Activated naive CD8-positive, alpha-beta T cell treated with anti-CD3 and anti-CD28 coated beads, Interleukin-2, amount 10 ng/mL, durations not matched to agents 7 days and 5 days (primary cell): ENCODE results near the gene UBE2V1. TPM values are rescaled to one million over a fixed set of nuclear protein-coding genes. Genes with fewer than 3 reads are reported as not detected.
"Not testable (repeated sequence)": the region's sequence is repeated elsewhere in the genome, so short reads cannot be mapped to it uniquely, and the experiment has no call there.

Experiments used
- ATAC-seq: fragments of 150-1000 bp; cut with Tn5 transposase; one replicate; pipeline ENCODE4 v1.10.0; 2021; ENCODE audit warnings: low read depth, moderate library complexity
- POLR2A ChIA-PET: fragments of 350-600 bp; sonication (Branson Sonifier 250); formaldehyde crosslinking; loops from one replicate; lab custom pipeline; 2021; ENCODE audit warnings: antibody characterized with exemption; lab: Charles Lee
- DNase-seq: peaks from one replicate; pipeline ENCODE4 v3.0.0; 2021
- H3K27ac Mint-ChIP-seq: one replicate; pipeline ENCODE4 v1.8.0; 2022; ENCODE audit warnings: mild to moderate bottlenecking, mixed read lengths
- H3K27me3 Mint-ChIP-seq: one replicate; pipeline ENCODE4 v1.8.0; 2022; ENCODE audit warnings: mild to moderate bottlenecking, moderate library complexity, mixed read lengths
- H3K36me3 Mint-ChIP-seq: one replicate; pipeline ENCODE4 v1.8.0; 2021; ENCODE audit warnings: mild to moderate bottlenecking, mixed read lengths
- H3K4me1 Mint-ChIP-seq: one replicate; pipeline ENCODE4 v1.8.0; 2021; ENCODE audit warnings: mixed read lengths
- H3K4me3 Mint-ChIP-seq: one replicate; pipeline ENCODE4 v1.8.0; 2022; ENCODE audit warnings: mild to moderate bottlenecking, moderate library complexity, mixed read lengths
- H3K9me3 Mint-ChIP-seq: one replicate; pipeline ENCODE4 v1.8.0; 2021; ENCODE audit warnings: mixed read lengths
- total RNA-seq, 2 experiments: library from RNA; stranded (reverse); gene quantifications; one replicate each; pipeline ENCODE4 v1.2.3, GENCODE V29; 2021

UBE2V1 gene
- total RNA-seq, 2 experiments from 2014 or later = 124 to 140 TPM

DNA sequence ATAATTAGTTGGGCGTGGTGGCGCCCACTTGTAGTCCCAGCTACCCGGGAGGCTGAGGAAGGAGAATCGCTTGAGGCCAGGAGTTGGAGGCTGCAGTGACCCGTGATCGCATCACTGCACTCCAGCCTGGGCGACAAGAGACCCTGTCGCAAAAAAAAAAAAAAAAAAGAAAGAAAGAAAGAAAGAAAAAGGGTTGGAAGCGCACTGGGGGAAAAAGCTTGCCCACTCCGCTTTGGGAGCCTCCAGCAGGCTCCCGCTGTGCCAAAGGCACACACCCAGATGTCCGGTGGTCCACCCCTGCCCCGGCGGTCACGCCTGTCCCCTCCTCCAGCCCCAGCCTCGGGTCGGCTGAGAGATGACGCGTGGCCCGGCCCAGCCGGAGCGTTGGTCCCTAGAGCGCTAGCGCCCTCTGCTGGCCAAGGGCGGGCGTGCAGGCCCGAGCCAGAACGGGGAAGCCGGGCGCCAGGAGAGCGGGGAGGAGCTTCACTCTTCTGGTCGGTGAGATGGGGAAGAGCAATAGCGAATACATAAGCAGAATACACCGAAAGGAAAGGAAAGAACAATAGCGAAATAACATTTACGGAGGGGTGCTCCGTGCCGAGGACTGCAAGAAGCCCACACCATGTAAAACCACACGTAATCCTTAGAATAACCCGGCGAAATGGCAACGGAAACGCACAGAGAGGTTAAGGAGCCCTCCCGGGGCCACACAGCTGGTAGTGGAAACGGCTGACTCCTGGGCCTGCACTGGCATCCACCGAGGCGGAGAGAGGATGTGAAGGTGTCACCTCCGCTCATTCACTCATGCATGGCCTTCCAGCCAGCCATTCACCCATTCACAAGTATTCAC lies 41.7 kb downstream of the UBE2V1 start:
- H3K4me3 Mint-ChIP-seq = peak overlapping the region; percentile 75
- POLR2A ChIA-PET = interaction anchor here (0.6 to 1.3 kb wide), 4 partner anchors 11 to 121 kb away, joined by 3 to 13 read pairs (median 7); no protein-coding TSS in a partner anchor
- no peak overlapping the region for H3K27ac Mint-ChIP-seq
- peaks cover 4% of the 10 kb centered on the region for H3K4me1 Mint-ChIP-seq
- ATAC-seq = peak; percentile 97
- no peaks in the 10 kb centered on the region for H3K36me3 Mint-ChIP-seq
- peak; percentile 99 for DNase-seq
- no peaks in the 10 kb centered on the region for H3K27me3 Mint-ChIP-seq
- H3K9me3 Mint-ChIP-seq = no peaks in the 10 kb centered on the region

DNA sequence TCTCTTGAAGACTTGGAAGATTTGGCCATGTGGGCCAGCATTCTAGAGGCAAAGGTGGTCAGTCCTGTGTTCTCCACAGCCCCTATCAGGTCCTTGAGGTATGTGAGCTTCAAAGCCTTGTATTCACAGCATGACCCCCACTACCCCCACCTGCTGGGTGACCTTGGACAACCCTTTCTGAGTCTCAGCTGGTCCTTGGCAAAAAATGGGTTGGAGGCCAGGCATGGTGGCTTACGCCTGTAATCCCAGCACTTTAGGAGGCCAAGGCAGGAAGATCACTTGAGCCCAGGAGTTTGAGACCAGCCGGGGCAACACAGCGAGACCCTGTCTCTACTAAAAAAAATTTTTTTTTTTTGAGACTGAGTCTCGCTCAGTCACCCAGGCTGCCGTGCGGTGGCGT lies 42.6 kb downstream of the UBE2V1 start:
- Mint-ChIP-seq H3K36me3 (no peaks in the 10 kb centered on the region), H3K4me3 (no peak overlapping the region), H3K27ac (no peak overlapping the region), H3K27me3 (no peaks in the 10 kb centered on the region), H3K9me3 (no peaks in the 10 kb centered on the region), H3K4me1 (peaks cover 4% of the 10 kb centered on the region)
- POLR2A ChIA-PET = interaction anchor here (1.3 kb wide), 2 partner anchors 88 to 91 kb away, joined by 11 to 13 read pairs; no protein-coding TSS in a partner anchor
- ATAC-seq = no peak
- no peak for DNase-seq

DNA sequence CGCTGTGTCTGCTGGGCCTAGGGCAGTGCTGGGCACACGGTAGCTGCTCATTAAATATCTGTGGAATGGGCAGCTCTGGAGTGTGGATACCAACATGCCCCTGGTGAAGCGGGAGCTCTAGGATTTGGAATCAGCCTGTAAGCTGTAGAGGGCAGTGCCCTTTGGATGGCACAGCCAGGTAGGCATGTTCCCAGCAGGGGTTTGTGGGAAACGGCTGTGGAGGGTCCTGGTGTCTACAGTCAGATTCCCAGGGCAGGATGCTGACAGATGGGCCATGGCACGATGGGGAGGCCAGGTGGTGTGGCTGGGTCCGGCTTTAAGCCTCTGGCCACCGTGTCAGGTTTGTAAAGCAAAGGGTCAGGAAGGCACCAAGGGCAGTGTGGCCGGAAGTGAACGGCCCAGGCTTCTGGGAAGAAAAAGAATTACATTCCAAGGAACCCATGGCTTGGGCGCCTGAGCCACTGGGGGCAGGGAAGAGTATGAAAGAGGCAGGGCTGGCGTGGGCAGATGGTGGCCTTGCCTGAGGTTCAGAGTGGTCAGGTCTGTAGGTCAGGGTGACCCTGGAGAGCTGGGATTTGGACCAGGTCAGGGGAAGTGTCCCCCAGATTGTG lies 44.8 kb downstream of the UBE2V1 start:
- no peaks in the 10 kb centered on the region for H3K9me3 Mint-ChIP-seq
- no peaks in the 10 kb centered on the region for H3K27me3 Mint-ChIP-seq
- H3K36me3 Mint-ChIP-seq = no peaks in the 10 kb centered on the region
- peaks cover 4% of the 10 kb centered on the region for H3K4me1 Mint-ChIP-seq
- H3K27ac Mint-ChIP-seq = no peak overlapping the region
- no peak overlapping the region for H3K4me3 Mint-ChIP-seq
- ATAC-seq (no peak), DNase-seq (no peak)
- POLR2A ChIA-PET = no interaction called here

DNA sequence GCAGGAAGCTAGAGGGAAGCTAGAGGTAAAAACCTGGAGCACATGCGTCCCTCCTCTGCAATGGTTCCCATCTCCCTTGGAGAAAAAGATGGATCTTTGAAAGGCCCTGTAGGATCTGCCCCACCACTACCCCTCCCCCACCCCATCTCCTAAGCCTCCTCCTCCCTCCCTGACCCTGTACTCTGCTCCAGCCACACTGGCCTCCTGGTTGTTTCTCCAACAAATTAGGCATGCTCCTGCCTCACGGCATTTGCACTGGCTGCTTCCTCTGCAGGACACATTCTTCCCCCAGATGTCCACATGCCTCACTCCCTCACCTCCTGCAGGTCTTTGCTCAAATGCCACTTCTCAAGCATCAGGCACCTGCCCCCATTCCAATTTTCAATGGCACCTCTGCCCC lies 45.5 kb downstream of the UBE2V1 start:
- Mint-ChIP-seq H3K36me3 (no peaks in the 10 kb centered on the region), H3K27ac (no peak overlapping the region), H3K4me1 (peaks cover 4% of the 10 kb centered on the region), H3K27me3 (no peaks in the 10 kb centered on the region), H3K4me3 (no peak overlapping the region), H3K9me3 (no peaks in the 10 kb centered on the region)
- POLR2A ChIA-PET = no interaction called here
- DNase-seq (no peak), ATAC-seq (no peak)

DNA sequence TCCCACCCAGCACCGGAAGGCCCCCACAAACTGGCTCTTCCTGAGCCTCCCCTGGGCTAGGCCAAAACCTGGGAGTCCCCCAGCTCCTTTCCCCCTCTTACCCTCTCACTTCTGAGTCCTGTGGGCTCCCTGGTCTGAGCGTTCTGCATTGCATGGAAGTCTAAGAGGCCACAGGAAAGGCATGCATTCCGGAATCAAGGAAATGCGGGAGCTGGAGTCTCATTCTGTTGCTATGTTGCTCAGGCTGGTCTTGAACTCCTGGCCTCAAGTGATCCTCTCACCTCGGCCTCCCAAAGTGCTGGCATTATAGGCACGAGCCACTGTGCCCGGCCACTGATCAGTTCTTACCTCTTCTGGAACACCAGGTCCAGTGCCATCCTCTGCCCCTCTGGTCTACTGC lies 45.9 kb downstream of the UBE2V1 start:
- Mint-ChIP-seq H3K27me3 (no peaks in the 10 kb centered on the region), H3K9me3 (no peaks in the 10 kb centered on the region), H3K27ac (no peak overlapping the region), H3K36me3 (no peaks in the 10 kb centered on the region), H3K4me3 (no peak overlapping the region), H3K4me1 (peaks cover 4% of the 10 kb centered on the region)
- ATAC-seq = no peak
- DNase-seq = no peak
- POLR2A ChIA-PET = no interaction called here

GRCh38 chr20:50066161-50066834 lies 46.7 kb downstream of the UBE2V1 start:
- DNase-seq (no peak), ATAC-seq (no peak)
- H3K36me3 Mint-ChIP-seq = no peaks in the 10 kb centered on the region
- no peaks in the 10 kb centered on the region for H3K27me3 Mint-ChIP-seq
- peaks cover under 1% of the 10 kb centered on the region for H3K4me1 Mint-ChIP-seq
- no peaks in the 10 kb centered on the region for H3K9me3 Mint-ChIP-seq
- POLR2A ChIA-PET = interaction anchor here (1.0 kb wide), 1 partner anchor 87 kb away, joined by 3 read pairs; no protein-coding TSS in a partner anchor
- no peak overlapping the region for H3K27ac Mint-ChIP-seq
- no peak overlapping the region for H3K4me3 Mint-ChIP-seq

DNA sequence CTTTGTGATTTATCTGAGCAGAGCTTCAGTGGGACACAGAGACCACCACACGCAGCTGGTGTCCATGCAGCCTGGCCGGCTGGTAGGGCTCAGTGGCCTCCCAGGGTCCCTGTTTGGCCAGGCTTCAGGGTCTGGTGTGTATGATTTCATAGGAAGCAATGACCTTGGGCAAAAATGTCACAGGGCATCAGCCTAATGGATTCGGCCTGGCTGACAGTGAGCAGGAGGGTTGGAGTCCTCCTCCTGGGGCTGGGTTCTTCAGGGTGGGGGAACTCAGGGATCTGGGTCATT lies 47.7 kb downstream of the UBE2V1 start:
- Mint-ChIP-seq H3K4me3 (no peak overlapping the region), H3K36me3 (no peaks in the 10 kb centered on the region), H3K4me1 (no peaks in the 10 kb centered on the region), H3K27me3 (no peaks in the 10 kb centered on the region), H3K27ac (no peak overlapping the region), H3K9me3 (no peaks in the 10 kb centered on the region)
- POLR2A ChIA-PET = interaction anchor here (0.7 to 1.0 kb wide), 2 partner anchors 34 to 86 kb away, joined by 3 read pairs; no protein-coding TSS in a partner anchor
- ATAC-seq (no peak), DNase-seq (no peak)

DNA sequence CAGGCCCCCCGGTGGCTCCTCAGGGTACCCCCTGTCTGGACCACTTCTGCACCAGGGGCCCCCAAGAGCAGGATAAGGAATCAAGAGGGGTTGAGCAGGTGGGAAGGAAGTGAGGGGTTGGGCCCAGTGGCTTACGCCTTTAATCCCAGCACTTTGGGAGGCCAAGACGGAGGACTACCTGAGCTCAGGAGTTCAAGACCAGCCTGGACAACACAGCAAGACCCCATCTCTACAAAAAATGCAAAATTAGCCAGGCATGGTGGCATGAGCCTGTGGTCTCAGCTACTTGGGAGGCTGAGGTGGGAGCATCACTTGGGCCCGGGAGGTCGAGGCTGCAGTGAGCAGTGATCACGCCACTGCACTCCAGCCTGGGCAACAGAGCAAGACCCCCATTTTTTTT lies 49.2 kb downstream of the UBE2V1 start:
- POLR2A ChIA-PET, H3K36me3 Mint-ChIP-seq, H3K9me3 Mint-ChIP-seq, DNase-seq, H3K4me3 Mint-ChIP-seq, H3K27ac Mint-ChIP-seq, ATAC-seq, H3K27me3 Mint-ChIP-seq, H3K4me1 Mint-ChIP-seq: not testable (repeated sequence)

- no peaks in the 10 kb centered on the region for H3K36me3 Mint-ChIP-seq
- H3K27me3 Mint-ChIP-seq = peaks cover 3% of the 10 kb centered on the region
- ATAC-seq (no peak), DNase-seq (no peak)
- no peak overlapping the region for H3K27ac Mint-ChIP-seq
- POLR2A ChIA-PET = interaction anchor here (0.5 kb wide), 1 partner anchor 675 kb away, joined by 7 read pairs; no protein-coding TSS in a partner anchor
- no peaks in the 10 kb centered on the region for H3K9me3 Mint-ChIP-seq
- no peaks in the 10 kb centered on the region for H3K4me1 Mint-ChIP-seq
- no peak overlapping the region for H3K4me3 Mint-ChIP-seq
Measured at GRCh38 chr20:50062006-50062838, 50.7 kb downstream of the UBE2V1 start.

DNA sequence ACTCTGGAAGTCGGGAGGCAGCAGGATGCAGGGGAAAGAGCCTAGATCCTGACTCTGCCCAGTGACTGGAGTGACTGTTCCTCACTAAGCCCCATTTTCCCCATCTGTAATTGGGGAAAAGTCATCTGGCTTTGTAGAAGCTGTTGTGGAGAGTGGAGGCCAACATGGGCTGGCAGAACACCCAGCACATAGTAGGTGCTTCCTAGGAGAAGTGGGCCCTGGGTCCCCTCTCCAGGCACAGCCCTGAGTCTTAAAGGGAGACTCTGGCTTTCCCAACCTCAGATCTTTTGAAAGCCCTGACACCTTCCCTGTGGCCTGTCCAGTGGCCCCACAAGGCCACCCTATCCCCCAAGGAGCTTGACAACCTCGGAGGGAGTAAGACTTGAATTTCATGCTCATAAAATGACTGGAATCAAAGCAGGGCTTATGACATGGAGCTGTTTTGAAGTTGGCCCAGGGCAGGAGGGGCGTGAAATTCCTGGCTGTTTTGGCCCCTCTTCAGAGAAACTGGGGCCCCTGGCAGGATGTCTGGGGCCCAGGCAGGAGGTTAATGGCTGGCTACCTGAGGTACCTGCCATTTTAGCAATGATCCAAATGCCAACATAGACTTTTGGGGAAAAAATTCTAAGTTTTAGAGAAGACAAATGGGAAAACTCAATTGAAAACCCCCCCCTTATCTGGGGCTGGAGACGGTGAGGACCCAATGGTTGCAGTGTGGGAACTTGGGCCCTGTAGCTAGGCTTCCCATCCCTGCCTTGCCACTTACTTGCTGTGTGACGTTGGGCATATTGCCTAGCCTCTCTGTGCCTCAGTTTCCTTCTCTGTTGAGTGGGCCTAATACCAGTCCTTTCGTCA lies 51.6 kb downstream of the UBE2V1 start:
- POLR2A ChIA-PET = interaction anchor here (1.4 kb wide), 1 partner anchor 10 kb away, joined by 3 read pairs; no protein-coding TSS in a partner anchor
- Mint-ChIP-seq H3K36me3 (no peaks in the 10 kb centered on the region), H3K4me3 (no peak overlapping the region), H3K27ac (no peak overlapping the region), H3K27me3 (peaks cover 3% of the 10 kb centered on the region), H3K9me3 (no peaks in the 10 kb centered on the region), H3K4me1 (peaks cover 1% of the 10 kb centered on the region)
- ATAC-seq (no peak), DNase-seq (no peak)

- DNase-seq = no peak
- Mint-ChIP-seq H3K4me1 (peaks cover 1% of the 10 kb centered on the region), H3K27ac (no peak overlapping the region), H3K36me3 (no peaks in the 10 kb centered on the region), H3K4me3 (no peak overlapping the region), H3K27me3 (peaks cover 6% of the 10 kb centered on the region), H3K9me3 (no peaks in the 10 kb centered on the region)
- ATAC-seq = no peak
- POLR2A ChIA-PET = no interaction called here
Measured at GRCh38 chr20:50058662-50059402, 54.1 kb downstream of the UBE2V1 start.

DNA sequence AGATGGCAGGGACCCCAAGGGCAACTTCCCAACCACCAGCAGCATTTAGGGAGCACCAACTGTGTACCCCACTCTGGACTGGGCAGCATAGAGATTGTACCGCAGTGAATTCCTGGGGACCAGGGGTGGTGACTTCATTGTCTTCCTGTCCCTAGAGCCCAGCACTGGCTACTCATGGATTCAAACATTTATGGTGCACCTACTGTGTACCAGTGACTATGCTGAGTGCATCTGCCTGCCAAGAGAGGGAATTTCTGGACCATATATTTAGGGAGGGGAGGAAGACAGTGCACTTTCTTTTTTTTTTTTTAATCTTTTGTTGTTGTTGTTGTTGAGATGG lies 55.3 kb downstream of the UBE2V1 start:
- H3K4me1 Mint-ChIP-seq = peaks cover 1% of the 10 kb centered on the region
- H3K27ac Mint-ChIP-seq = peak overlapping the region; percentile 58
- peaks cover 8% of the 10 kb centered on the region for H3K27me3 Mint-ChIP-seq
- no peaks in the 10 kb centered on the region for H3K36me3 Mint-ChIP-seq
- POLR2A ChIA-PET = interaction anchor here (1.6 kb wide), 1 partner anchor 79 kb away, joined by 3 read pairs; no protein-coding TSS in a partner anchor
- H3K4me3 Mint-ChIP-seq = no peak overlapping the region
- no peaks in the 10 kb centered on the region for H3K9me3 Mint-ChIP-seq
- no peak for DNase-seq
- no peak for ATAC-seq
